Measurements from ENCODE around the gene GRAMD4. TPM values are rescaled to one million over a fixed set of nuclear protein-coding genes. Genes with fewer than 3 reads are reported as not detected.

The GRAMD4 gene
- total RNA-seq, 4 donors from 2014 or later = 146 to 981 (median 258) TPM

- DNase-seq = no peak
- Histone ChIP-seq H3K4me3 (no peak overlapping the region), H3K36me3 (peaks cover 0 to 10% (median 0%) of the 10 kb centered on the region in 4 donors), H3K27ac (no peak overlapping the region), H3K4me1 (peaks cover 0 to 15% (median 13%) of the 10 kb centered on the region in 4 donors), H3K27me3 (no peaks in the 10 kb centered on the region), H3K9me3 (no peaks in the 10 kb centered on the region)
- TF ChIP-seq CTCF (IDR thresholded peaks at IDR 0.05) (no peak), POLR2A (IDR thresholded peaks at IDR 0.05) (no peak), POLR2AphosphoS5 (IDR thresholded peaks at IDR 0.05) (no peak), EP300 (IDR thresholded peaks at IDR 0.05; ENCODE audit: low read depth) (no peak)
- 96% methylated on average over 12 of the region's 15 CpGs; no CpG with 5 or more reads in 1 of the 2 donors for WGBS, 2 donors (ENCODE audit: low coverage in 1 of 2)
- in situ Hi-C loops (cut with MboI; ENCODE audit: low pct_ligation_motif_present in 1 of 4, low pct_unique_long_range_greater_than_20kb in 1 of 4, low sequenced_read_pairs in 3 of 4) = no loop called here
- intact Hi-C loops (cut with DNase I; ENCODE audit: low total_unique reads) = no loop called here
Observed at GRCh38 chr22:46676479-46676878, 56.3 kb downstream of the GRAMD4 start.

GRCh38 chr22:46676881-46677280 lies 56.7 kb downstream of the GRAMD4 start:
- in situ Hi-C loops (cut with MboI; ENCODE audit: low pct_ligation_motif_present in 1 of 4, low pct_unique_long_range_greater_than_20kb in 1 of 4, low sequenced_read_pairs in 3 of 4) = no loop called here
- H3K27ac ChIP-seq = no peak overlapping the region
- WGBS, 2 donors (ENCODE audit: low coverage in 1 of 2) = 94 to 95% methylated on average over 4 to 14 of the region's 14 CpGs
- no peak for DNase-seq
- H3K27me3 ChIP-seq = no peaks in the 10 kb centered on the region
- H3K4me3 ChIP-seq = no peak overlapping the region
- peaks cover 0 to 10% (median 0%) of the 10 kb centered on the region in 4 donors for H3K36me3 ChIP-seq
- H3K4me1 ChIP-seq = peaks cover 0 to 11% (median 9%) of the 10 kb centered on the region in 4 donors
- no peak for TF ChIP-seq EP300 (IDR thresholded peaks at IDR 0.05; ENCODE audit: low read depth)
- no peak for TF ChIP-seq POLR2AphosphoS5 (IDR thresholded peaks at IDR 0.05)
- TF ChIP-seq POLR2A (IDR thresholded peaks at IDR 0.05) = no peak
- TF ChIP-seq CTCF (IDR thresholded peaks at IDR 0.05) = no peak
- H3K9me3 ChIP-seq = no peaks in the 10 kb centered on the region
- intact Hi-C loops (cut with DNase I; ENCODE audit: low total_unique reads) = no loop called here

GRCh38 chr22:46677323-46678002 lies 57.3 kb downstream of the GRAMD4 start:
- peaks cover 0 to 5% (median 3%) of the 10 kb centered on the region in 4 donors for H3K4me1 ChIP-seq
- WGBS, 2 donors (ENCODE audit: low coverage in 1 of 2) = 91% methylated on average over 25 of the region's 28 CpGs; no CpG with 5 or more reads in 1 of the 2 donors
- no peaks in the 10 kb centered on the region for H3K9me3 ChIP-seq
- H3K27me3 ChIP-seq = no peaks in the 10 kb centered on the region
- no peak overlapping the region for H3K4me3 ChIP-seq
- no peak overlapping the region for H3K27ac ChIP-seq
- no peak for TF ChIP-seq POLR2AphosphoS5 (IDR thresholded peaks at IDR 0.05)
- TF ChIP-seq CTCF (IDR thresholded peaks at IDR 0.05) = no peak
- no peak for TF ChIP-seq POLR2A (IDR thresholded peaks at IDR 0.05)
- TF ChIP-seq EP300 (IDR thresholded peaks at IDR 0.05; ENCODE audit: low read depth) = no peak
- intact Hi-C loops (cut with DNase I; ENCODE audit: low total_unique reads) = no loop called here
- no peak for DNase-seq
- in situ Hi-C loops (cut with MboI; ENCODE audit: low pct_ligation_motif_present in 1 of 4, low pct_unique_long_range_greater_than_20kb in 1 of 4, low sequenced_read_pairs in 3 of 4) = no loop called here
- peaks cover 0 to 10% (median 0%) of the 10 kb centered on the region in 4 donors for H3K36me3 ChIP-seq

- Histone ChIP-seq H3K36me3 (peaks cover 0 to 10% (median 0%) of the 10 kb centered on the region in 4 donors), H3K4me1 (peaks cover 0 to 2% (median 0%) of the 10 kb centered on the region in 4 donors), H3K4me3 (no peak overlapping the region), H3K27me3 (no peaks in the 10 kb centered on the region), H3K9me3 (no peaks in the 10 kb centered on the region), H3K27ac (no peak overlapping the region)
- DNase-seq = no peak
- 89% methylated on average over 24 of the region's 31 CpGs; no CpG with 5 or more reads in 1 of the 2 donors for whole genome bisulfite sequencing, 2 donors (ENCODE audit: low coverage in 1 of 2)
- TF ChIP-seq POLR2AphosphoS5 (IDR thresholded peaks at IDR 0.05) (no peak), POLR2A (IDR thresholded peaks at IDR 0.05) (no peak), CTCF (IDR thresholded peaks at IDR 0.05) (no peak), EP300 (IDR thresholded peaks at IDR 0.05; ENCODE audit: low read depth) (no peak)
- in situ Hi-C loops (cut with MboI; ENCODE audit: low pct_ligation_motif_present in 1 of 4, low pct_unique_long_range_greater_than_20kb in 1 of 4, low sequenced_read_pairs in 3 of 4) (no loop called here), intact Hi-C loops (cut with DNase I; ENCODE audit: low total_unique reads) (no loop called here)
Observed at GRCh38 chr22:46678003-46678657, 57.9 kb downstream of the GRAMD4 start.

Data from transverse colon (tissue), 4 donors.